OCI-LY7 (cell line): ENCODE data around the gene BMX. TPM values are rescaled to one million over a fixed set of nuclear protein-coding genes. Genes with fewer than 3 reads are reported as not detected.

Experiments
- BruUV-seq: library from RNA; stranded (reverse); fragments of 400-500 nt; replicated peaks from 2 replicates; lab custom pipeline; 2021; lab: Mats Ljungman, UMichigan
- CTCF ChIA-PET: fragments of 300-600 bp; sonication (Branson Sonifier 250); formaldehyde crosslinking; loops from one replicate; lab custom pipeline; 2022; ENCODE audit warnings: antibody characterized with exemption; ENCODE audit not compliant: unreplicated experiment; lab: Charles Lee
- POLR2A ChIA-PET: fragments of 300-600 bp; sonication (Branson Sonifier 250); formaldehyde crosslinking; loops from one replicate; lab custom pipeline; 2022; ENCODE audit warnings: antibody characterized with exemption; lab: Charles Lee
- DNase-seq: peaks from one replicate; pipeline ENCODE4 v3.0.0-alpha.2; 2015; ENCODE audit warnings: low spot score
- H2AFZ ChIP-seq: fragments of 200-600 bp; sonication (generic), shearing (Covaris generic); 2 replicates; pipeline ENCODE4 v1.6.1; 2014; ENCODE audit warnings: mild to moderate bottlenecking, antibody characterized with exemption, low read length, moderate library complexity
- H3K27ac ChIP-seq: fragments of 200-600 bp; sonication (generic); 2 replicates; pipeline ENCODE4 v1.5.1; 2014; ENCODE audit warnings: mixed run types, low read depth, mild to moderate bottlenecking, moderate library complexity, low read length, inconsistent platforms; ENCODE audit not compliant: poor library complexity, severe bottlenecking
- H3K36me3 ChIP-seq: fragments of 200-600 bp; sonication (generic); 2 replicates; pipeline ENCODE4 v1.6.1; 2014; ENCODE audit warnings: mild to moderate bottlenecking, antibody characterized with exemption, low read length, moderate library complexity, mixed read lengths; ENCODE audit not compliant: insufficient read depth
- H3K4me1 ChIP-seq: fragments of 200-600 bp; sonication (generic); 2 replicates; pipeline ENCODE4 v1.5.1; 2014; ENCODE audit warnings: mild to moderate bottlenecking, low read length; ENCODE audit not compliant: insufficient read depth, poor library complexity, severe bottlenecking
- H3K4me2 ChIP-seq: fragments of 200-600 bp; sonication (generic); 2 replicates; pipeline ENCODE4 v1.6.1; 2014; ENCODE audit warnings: mild to moderate bottlenecking, low read length
- H3K4me3 ChIP-seq: fragments of 200-600 bp; sonication (generic); 2 replicates; pipeline ENCODE4 v1.5.1; 2014; ENCODE audit warnings: mild to moderate bottlenecking, low read depth, low read length; ENCODE audit not compliant: poor library complexity, severe bottlenecking
- H3K79me2 ChIP-seq: fragments of 200-600 bp; sonication (generic); 2 replicates; pipeline ENCODE4 v1.6.1; 2016; ENCODE audit warnings: low read depth, mild to moderate bottlenecking, low read length, moderate library complexity, mixed read lengths; ENCODE audit not compliant: insufficient read depth
- H3K9me2 ChIP-seq: fragments of 200-600 bp; sonication (generic); 2 replicates; pipeline ENCODE4 v1.6.1; 2016; ENCODE audit warnings: mild to moderate bottlenecking, low read length, mixed read lengths; ENCODE audit not compliant: insufficient read depth
- H3K9me3 ChIP-seq: fragments of 200-600 bp; sonication (generic); 2 replicates; pipeline ENCODE4 v1.6.1; 2014; ENCODE audit warnings: mild to moderate bottlenecking, mixed run types, low read length, mixed read lengths
- H4K20me1 ChIP-seq: fragments of 200-600 bp; sonication (generic); 2 replicates; pipeline ENCODE4 v1.6.1; 2014; ENCODE audit warnings: mild to moderate bottlenecking, antibody characterized with exemption, low read length, moderate library complexity, mixed read lengths; ENCODE audit not compliant: insufficient read depth
- CTCF ChIP-seq: fragments of 200-600 bp; sonication (generic); conservative IDR thresholded peaks from 2 replicates; pipeline ENCODE4 v1.5.1; 2014; ENCODE audit warnings: mild to moderate bottlenecking, antibody characterized with exemption, low read length, moderate library complexity, mixed read lengths
- EZH2phosphoT487 ChIP-seq: fragments of 200-600 bp; sonication (generic); IDR thresholded peaks from 2 replicates; pipeline ENCODE4 v1.6.1; 2018; ENCODE audit warnings: low read depth, borderline replicate concordance, mild to moderate bottlenecking, mixed run types, antibody characterized with exemption, low read length, moderate library complexity, mixed read lengths
- intact Hi-C: fragments of 100-400 bp; cut with micrococcal nuclease; formaldehyde crosslinking; loops from one replicate; pipeline ENCODE4 v1.10.0; 2022; ENCODE audit not compliant: unreplicated experiment
- total RNA-seq, 2 experiments: library from RNA; depleted of rRNA in 1 of 2; stranded (reverse); fragments of >200 nt in 1 of 2; shearing (Covaris generic) in 1 of 2; gene quantifications; 2 replicates each; pipeline ENCODE4 v1.2.3, GENCODE V29; 2014 to 2022

The BMX gene
- total RNA-seq, 2 experiments from 2014 or later = not detected

- no TSS peak for BruUV-seq
- no peaks in the 10 kb centered on the region for H4K20me1 ChIP-seq
- H3K36me3 ChIP-seq = no peaks in the 10 kb centered on the region
- TF ChIP-seq EZH2phosphoT487 (no peak), CTCF (no peak)
- no peak overlapping the region for H3K4me2 ChIP-seq
- no peak for DNase-seq
- ChIA-PET CTCF (no interaction called here), POLR2A (interaction anchor here (0.6 kb wide), 1 partner anchor 1507 kb away, joined by 3 read pairs; no protein-coding TSS in a partner anchor)
- no peaks in the 10 kb centered on the region for H3K4me1 ChIP-seq
- no peak overlapping the region for H2AFZ ChIP-seq
- no peak overlapping the region for H3K27ac ChIP-seq
- intact Hi-C loops = loop anchor here (2.0 to 10.0 kb wide), 2 partner anchors 65 to 175 kb away; no protein-coding TSS in a partner anchor
- H3K9me2 ChIP-seq = no peaks in the 10 kb centered on the region
- no peaks in the 10 kb centered on the region for H3K9me3 ChIP-seq
- no peak overlapping the region for H3K4me3 ChIP-seq
- no peaks in the 10 kb centered on the region for H3K79me2 ChIP-seq
Measured at GRCh38 chrX:15499976-15500375, 631 bp upstream of the BMX start.

GRCh38 chrX:15501506-15501905 lies 899 bp downstream of the BMX start:
- intact Hi-C loops = no loop called here
- no TSS peak for BruUV-seq

GRCh38 chrX:15504661-15505060 lies 4.1 kb downstream of the BMX start:
- Histone ChIP-seq H3K9me3 (no peaks in the 10 kb centered on the region), H3K9me2 (no peaks in the 10 kb centered on the region), H3K4me2 (no peak overlapping the region), H4K20me1 (no peaks in the 10 kb centered on the region), H3K27ac (no peak overlapping the region), H3K79me2 (no peaks in the 10 kb centered on the region), H3K4me3 (no peak overlapping the region), H3K4me1 (no peaks in the 10 kb centered on the region), H3K36me3 (no peaks in the 10 kb centered on the region), H2AFZ (no peak overlapping the region)
- intact Hi-C loops = no loop called here
- POLR2A ChIA-PET = no interaction called here
- CTCF ChIA-PET = no interaction called here
- no peak for TF ChIP-seq CTCF
- TF ChIP-seq EZH2phosphoT487 = no peak
- BruUV-seq = no TSS peak
- no peak for DNase-seq

More at GRCh38 chrX:15501506-15501905, 899 bp downstream of the BMX start:
- no peaks in the 10 kb centered on the region for H3K9me2 ChIP-seq
- no peak overlapping the region for H3K4me2 ChIP-seq
- no peaks in the 10 kb centered on the region for H3K4me1 ChIP-seq
- H4K20me1 ChIP-seq = no peaks in the 10 kb centered on the region
- H2AFZ ChIP-seq = no peak overlapping the region
- H3K9me3 ChIP-seq = no peaks in the 10 kb centered on the region
- no peak overlapping the region for H3K27ac ChIP-seq
- TF ChIP-seq EZH2phosphoT487 = no peak
- no peak for DNase-seq
- CTCF ChIA-PET = no interaction called here
- H3K79me2 ChIP-seq = no peaks in the 10 kb centered on the region
- POLR2A ChIA-PET = interaction anchor here (0.6 kb wide), 1 partner anchor 684 kb away, joined by 5 read pairs; no protein-coding TSS in a partner anchor
- no peaks in the 10 kb centered on the region for H3K36me3 ChIP-seq
- no peak overlapping the region for H3K4me3 ChIP-seq
